H1 (cell line): Measurements from ENCODE around the gene UBE2G2. TPM values are rescaled to one million over a fixed set of nuclear protein-coding genes. Genes with fewer than 3 reads are reported as not detected.

ENCODE experiments used
- CTCF ChIA-PET: fragments of 300-600 bp; sonication (Branson Sonifier 250); formaldehyde crosslinking; loops from one replicate; lab custom pipeline; 2021; ENCODE audit not compliant: partially characterized antibody; lab: Charles Lee
- POLR2A ChIA-PET: fragments of 300-600 bp; sonication (Branson Sonifier 250); formaldehyde crosslinking; loops from one replicate; lab custom pipeline; 2021; ENCODE audit warnings: inconsistent platforms; ENCODE audit not compliant: partially characterized antibody; lab: Charles Lee
- DNase-seq, 2 experiments: peaks; one replicate each; pipeline versions ENCODE4 v3.0.0 to v3.0.0-alpha.2; 2010 to 2022; ENCODE audit warnings: low spot score in 2 of 2, low read depth in 1 of 2, mixed read lengths in 1 of 2
- FAIRE-seq: peaks from 2 replicates; lab custom pipeline; 2011; peaks lifted over from hg19 to GRCh38; lab: Jason Lieb, UNC
- H2AFZ ChIP-seq: 2 replicates; pipeline ENCODE4 v1.8.1; 2012; ENCODE audit warnings: low read length, inconsistent platforms
- H2AK5ac ChIP-seq: 2 replicates; pipeline ENCODE4 v1.6.1; 2013; ENCODE audit warnings: low read depth, low read length
- H2BK120ac ChIP-seq: replicated peaks from 2 replicates; pipeline ENCODE3; 2013; ENCODE audit warnings: low read depth, low read length, inconsistent platforms
- H2BK12ac ChIP-seq: 2 replicates; pipeline ENCODE4 v1.6.1; 2013; ENCODE audit warnings: low read depth, low read length
- H2BK15ac ChIP-seq: 2 replicates; pipeline ENCODE4 v1.6.1; 2013; ENCODE audit warnings: low read length
- H2BK20ac ChIP-seq: 2 replicates; pipeline ENCODE4 v1.6.1; 2013; ENCODE audit warnings: low read length
- H2BK5ac ChIP-seq: 2 replicates; pipeline ENCODE4 v1.6.1; 2013; ENCODE audit warnings: low read depth, low read length
- H3K14ac ChIP-seq: 2 replicates; pipeline ENCODE4 v1.6.1; 2013; ENCODE audit warnings: inconsistent platforms; ENCODE audit not compliant: insufficient read length
- H3K18ac ChIP-seq: 2 replicates; pipeline ENCODE4 v1.6.1; 2013; ENCODE audit warnings: low read length; ENCODE audit errors: extremely low read depth
- H3K23ac ChIP-seq: 2 replicates; pipeline ENCODE4 v1.6.1; 2013; ENCODE audit warnings: inconsistent platforms; ENCODE audit not compliant: insufficient read length
- H3K23me2 ChIP-seq: 2 replicates; pipeline ENCODE4 v1.6.1; 2013; ENCODE audit warnings: low read depth, low read length
- H3K27ac ChIP-seq: 2 replicates; pipeline ENCODE4 v1.6.1; 2011; ENCODE audit warnings: low read depth, low read length, inconsistent platforms
- H3K27me3 ChIP-seq, 4 experiments: replicated peaks in 1 of 4; 1 replicate in 1 of 4; 2 replicates in 3 of 4; pipeline versions ENCODE4 v1.6.1 to v1.8.1; 2011 to 2013; ENCODE audit warnings: low read length in 3 of 4, mild to moderate bottlenecking in 3 of 4, inconsistent platforms in 2 of 4, mixed read lengths in 2 of 4, moderate library complexity in 1 of 4; ENCODE audit not compliant: control insufficient read depth in 3 of 4, insufficient read depth in 3 of 4; ENCODE audit errors: extremely low read depth in 1 of 4
- H3K36me3 ChIP-seq, 4 experiments: 2 replicates each; pipeline versions ENCODE4 v1.6.1 to v1.8.1; 2011 to 2013; ENCODE audit warnings: mild to moderate bottlenecking in 4 of 4, low read length in 3 of 4, moderate library complexity in 2 of 4, control low read depth in 1 of 4, inconsistent platforms in 1 of 4; ENCODE audit not compliant: insufficient read depth in 4 of 4, control insufficient read depth in 2 of 4
- H3K4ac ChIP-seq: replicated peaks from 2 replicates; pipeline ENCODE3; 2013; ENCODE audit warnings: low read length, low read depth, mixed read lengths, inconsistent platforms; ENCODE audit not compliant: insufficient read length
- H3K4me1 ChIP-seq, 4 experiments: replicated peaks in 1 of 4; 1 replicate in 1 of 4; 2 replicates in 3 of 4; pipeline versions ENCODE4 v1.6.1 to v1.8.1; 2011 to 2013; ENCODE audit warnings: low read length in 3 of 4, inconsistent platforms in 2 of 4, mixed read lengths in 1 of 4; ENCODE audit not compliant: insufficient read depth in 4 of 4, control insufficient read depth in 3 of 4
- H3K4me2 ChIP-seq, 2 experiments: 2 replicates each; pipeline versions ENCODE4 v1.6.1 to v1.8.1; 2011 to 2013; ENCODE audit warnings: low read depth in 2 of 2, low read length in 2 of 2, control low read depth in 1 of 2, inconsistent platforms in 1 of 2, mild to moderate bottlenecking in 1 of 2; ENCODE audit not compliant: insufficient read depth in 1 of 2
- H3K4me3 ChIP-seq, 4 experiments: fragments of 200-600, 300-600 bp in 1 of 4; sonication (generic), shearing (Covaris generic), sonication (Bioruptor Twin) in 1 of 4; 2 replicates each; pipeline versions ENCODE4 v1.5.1 to v1.8.1; 2011 to 2016; ENCODE audit warnings: low read length in 4 of 4, low read depth in 3 of 4, control low read depth in 2 of 4, inconsistent platforms in 2 of 4, mild to moderate bottlenecking in 2 of 4, mixed read lengths in 1 of 4, moderate library complexity in 1 of 4; ENCODE audit not compliant: insufficient read depth in 2 of 4; ENCODE audit errors: extremely low read depth in 1 of 4
- H3K56ac ChIP-seq: replicated peaks from 2 replicates; pipeline ENCODE3; 2013; ENCODE audit warnings: low read depth, mild to moderate bottlenecking, mixed read lengths, low read length, inconsistent platforms; ENCODE audit not compliant: insufficient read length
- H3K79me1 ChIP-seq: 2 replicates; pipeline ENCODE4 v1.6.1; 2013; ENCODE audit warnings: low read depth, low read length, control low read depth
- H3K79me2 ChIP-seq, 2 experiments: 2 replicates each; pipeline versions ENCODE4 v1.6.1 to v1.8.1; 2012 to 2013; ENCODE audit warnings: low read length in 2 of 2, mild to moderate bottlenecking in 2 of 2, inconsistent platforms in 1 of 2; ENCODE audit not compliant: insufficient read depth in 2 of 2, control insufficient read depth in 1 of 2
- H3K9ac ChIP-seq, 4 experiments: replicated peaks in 1 of 4; 1 replicate in 1 of 4; 2 replicates in 3 of 4; pipeline versions ENCODE4 v1.6.1 to v1.8.1; 2011 to 2013; ENCODE audit warnings: low read depth in 3 of 4, low read length in 3 of 4, control low read depth in 2 of 4, mild to moderate bottlenecking in 2 of 4, moderate library complexity in 2 of 4, inconsistent platforms in 1 of 4; ENCODE audit errors: extremely low read depth in 1 of 4
- H3K9me3 ChIP-seq, 2 experiments: 2 replicates each; pipeline versions ENCODE4 v1.6.1 to v1.8.1; 2012 to 2013; ENCODE audit warnings: mild to moderate bottlenecking in 2 of 2, moderate library complexity in 2 of 2, control low read depth in 1 of 2, inconsistent platforms in 1 of 2, low read depth in 1 of 2, low read length in 1 of 2, mixed read lengths in 1 of 2; ENCODE audit not compliant: insufficient read depth in 2 of 2
- H4K20me1 ChIP-seq, 2 experiments: replicated peaks in 1 of 2; 2 replicates each; pipeline versions ENCODE3 to v1.8.1; 2011 to 2013; ENCODE audit warnings: inconsistent platforms in 2 of 2, low read length in 2 of 2, mild to moderate bottlenecking in 1 of 2; ENCODE audit not compliant: insufficient read depth in 2 of 2, control insufficient read depth in 1 of 2
- H4K5ac ChIP-seq: 2 replicates; pipeline ENCODE4 v1.6.1; 2013; ENCODE audit warnings: low read length, low read depth, mixed read lengths, inconsistent platforms; ENCODE audit not compliant: insufficient read length
- H4K8ac ChIP-seq: 2 replicates; pipeline ENCODE4 v1.8.0; 2013; ENCODE audit warnings: mild to moderate bottlenecking, moderate library complexity, low read length, inconsistent platforms; ENCODE audit not compliant: insufficient read depth; ENCODE audit errors: extremely low read depth
- H4K91ac ChIP-seq: replicated peaks from 2 replicates; pipeline ENCODE3; 2013; ENCODE audit warnings: low read length, mixed read lengths, inconsistent platforms; ENCODE audit not compliant: insufficient read length
- BRCA1 ChIP-seq: IDR thresholded peaks from 2 replicates; pipeline ENCODE4 v1.6.1; 2012; ENCODE audit warnings: low read depth, low read length, improper control_type of control experiment
- CBX8 ChIP-seq: fragments of 300-800, 300-1000 bp; sonication (generic); IDR thresholded peaks from 2 replicates; pipeline ENCODE4 v1.7.1; 2016; ENCODE audit warnings: low read depth, low read length, borderline replicate concordance
- CEBPB ChIP-seq: IDR thresholded peaks from 2 replicates; pipeline ENCODE4 v1.6.1; 2012; ENCODE audit warnings: low read depth, low read length
- CTBP2 ChIP-seq: IDR thresholded peaks from 2 replicates; pipeline ENCODE4 v1.7.0; 2011; ENCODE audit warnings: borderline replicate concordance, mild to moderate bottlenecking, moderate library complexity, mixed read lengths, low read length; ENCODE audit not compliant: insufficient read depth, insufficient read length
- GABPA ChIP-seq: IDR thresholded peaks from 2 replicates; pipeline ENCODE4 v1.6.1; 2011; ENCODE audit warnings: mild to moderate bottlenecking, low read length, moderate library complexity, borderline replicate concordance; ENCODE audit not compliant: insufficient read depth
- JUN ChIP-seq: IDR thresholded peaks from 2 replicates; pipeline ENCODE4 v1.6.1; 2011; ENCODE audit warnings: low read depth, mild to moderate bottlenecking, improper control_type of control experiment, low read length
- KDM5A ChIP-seq: fragments of 200-600 bp; IDR thresholded peaks from 2 replicates; pipeline ENCODE4 v1.7.1; 2012; ENCODE audit warnings: mild to moderate bottlenecking, low read length, inconsistent platforms, mixed read lengths
- PHF8 ChIP-seq: fragments of 200-600 bp; sonication (generic); conservative IDR thresholded peaks from 2 replicates; pipeline ENCODE4 v1.7.1; 2012; ENCODE audit warnings: low read depth, mild to moderate bottlenecking, inconsistent platforms, low read length, moderate library complexity
- RFX5 ChIP-seq: IDR thresholded peaks from 2 replicates; pipeline ENCODE4 v1.6.1; 2011; ENCODE audit warnings: low read depth, low read length, improper control_type of control experiment, borderline replicate concordance
- SIN3A ChIP-seq, 2 experiments: IDR thresholded peaks in 1 of 2; conservative IDR thresholded peaks in 1 of 2; 2 replicates each; pipeline ENCODE4 v1.6.1; 2011 to 2012; ENCODE audit warnings: low read length in 2 of 2, improper control_type of control experiment in 1 of 2, low read depth in 1 of 2, mild to moderate bottlenecking in 1 of 2
- SP4 ChIP-seq: IDR thresholded peaks from 2 replicates; pipeline ENCODE4 v1.6.1; 2012; ENCODE audit warnings: low read length, inconsistent platforms
- TAF7 ChIP-seq: optimal IDR thresholded peaks from 2 replicates; pipeline ENCODE3; 2011; ENCODE audit warnings: low read depth, mild to moderate bottlenecking, inconsistent platforms, low read length, moderate library complexity, borderline replicate concordance
- TBP ChIP-seq: IDR thresholded peaks from 2 replicates; pipeline ENCODE4 v1.6.1; 2011; ENCODE audit warnings: low read depth, low read length, improper control_type of control experiment
- TEAD4 ChIP-seq: IDR thresholded peaks from 2 replicates; pipeline ENCODE4 v1.6.1; 2012; ENCODE audit warnings: low read depth, low read length, inconsistent platforms, mixed read lengths
- WGBS, 2 experiments: shearing (Covaris generic) in 1 of 2; methylation state at CpG; one replicate each; pipeline versions ENCODE4 v1.1.6 to v1.1.7; 2013 to 2015; ENCODE audit warnings: low lambda C conversion rate in 2 of 2, mixed read lengths in 2 of 2, inconsistent platforms in 1 of 2, low coverage in 1 of 2, missing lambda C conversion rate in 1 of 2; ENCODE audit not compliant: insufficient replicate concordance in 2 of 2, insufficient coverage in 1 of 2, insufficient read length in 1 of 2; ENCODE audit errors: extremely low coverage in 1 of 2, missing lambda C conversion rate in 1 of 2; 5-methylcytosine and 5-hydroxymethylcytosine counted together
- polyA plus RNA-seq, 7 experiments: library from polyadenylated mRNA; depleted of rRNA in 3 of 7; stranded (reverse) in 5 of 7; unstranded in 2 of 7; fragments of >200 nt in 5 of 7; fragments of 200-250 nt in 2 of 7; gene quantifications; 1 replicate in 5 of 7; 2 replicates in 1 of 7; 4 replicates in 1 of 7; pipeline versions ENCODE4 v1.2.1 to v1.2.3, GENCODE V29; 2011 to 2013; ENCODE audit warnings: missing spikeins in 2 of 7, mixed read lengths in 2 of 7
- total RNA-seq: library from RNA; stranded (reverse); fragmentation: NEBNext Ultra II Directional; extraction: Animal tissue kit (Norgen Biotek cat#: 25700); gene quantifications from 2 replicates; pipeline ENCODE4 v1.2.1, GENCODE V29; 2021

UBE2G2 gene
- total and polyA plus RNA-seq, 2 of the 8 experiments (the other 6 are each of a cell fraction or from before 2014, with no cell fraction given): 96.3 to 101 TPM

- H2AK5ac ChIP-seq: no peak overlapping the region
- no peaks in the 10 kb centered on the region for H4K20me1 ChIP-seq
- no peaks in the 10 kb centered on the region for H3K23me2 ChIP-seq
- H2BK15ac ChIP-seq: no peak overlapping the region
- H4K5ac ChIP-seq: no peak overlapping the region
- H3K9me3 ChIP-seq: peaks cover 16 to 26% of the 10 kb centered on the region in 2 experiments
- no peak overlapping the region for H3K4me2 ChIP-seq
- H3K27ac ChIP-seq: no peak overlapping the region
- H3K27me3 ChIP-seq: no peaks in the 10 kb centered on the region; a peak in 1 of 7 replicates
- no peak overlapping the region for H3K56ac ChIP-seq
- H3K9ac ChIP-seq: no peak overlapping the region
- no peak overlapping the region for H2AFZ ChIP-seq
- H3K79me2 ChIP-seq: no peaks in the 10 kb centered on the region
- no peak overlapping the region for H4K91ac ChIP-seq
- FAIRE-seq: no peak
- no peaks in the 10 kb centered on the region for H3K36me3 ChIP-seq
- H3K4me1 ChIP-seq: no peaks in the 10 kb centered on the region
- no peak overlapping the region for H2BK120ac ChIP-seq
- CTCF ChIA-PET: interaction anchor here (0.9 kb wide), 1 partner anchor 23 kb away, joined by 4 read pairs; no protein-coding TSS in a partner anchor
- H3K79me1 ChIP-seq: no peaks in the 10 kb centered on the region
- H2BK20ac ChIP-seq: no peak overlapping the region
- 82% methylated on average over 7 of the region's 7 CpGs; no CpG with 5 or more reads in 1 of the 2 experiments for WGBS, 2 experiments
- H2BK12ac ChIP-seq: no peak overlapping the region
- no peak overlapping the region for H3K4ac ChIP-seq
- H3K18ac ChIP-seq: no peak overlapping the region
- no peak overlapping the region for H4K8ac ChIP-seq
- DNase-seq: no peak
- no peak overlapping the region for H2BK5ac ChIP-seq
- no peak overlapping the region for H3K4me3 ChIP-seq
- POLR2A ChIA-PET: no interaction called here
- no peak overlapping the region for H3K23ac ChIP-seq
- H3K14ac ChIP-seq: no peak overlapping the region
- TF ChIP-seq JUN (no peak), CTBP2 (no peak), SP4 (no peak), TBP (no peak), PHF8 (no peak), KDM5A (no peak), CBX8 (no peak), SIN3A (conservative IDR thresholded peaks at IDR 0.05 in 1 of 2, IDR thresholded peaks at IDR 0.05 in 1 of 2; ENCODE audit: low read depth in 1 of 2, low read length in 2 of 2) (no peak), CEBPB (no peak), TEAD4 (no peak), TAF7 (no peak), RFX5 (no peak), GABPA (no peak), BRCA1 (no peak)
Measured at GRCh38 chr21:44831227-44831860, 29.7 kb upstream of the UBE2G2 start.
